IPS-15b (cell line): ENCODE measurements around the gene CREBBP.
A peak's percentile ranks its signal among the peaks of the same experiment; 100 is the strongest.

Experiments used
- H3K27me3 ChIP-seq: one replicate; pipeline ENCODE4 v1.6.1; 2013; ENCODE audit warnings: low read length; ENCODE audit not compliant: control insufficient read depth, insufficient read depth
- H3K36me3 ChIP-seq: one replicate; pipeline ENCODE4 v1.6.1; 2013; ENCODE audit warnings: low read length; ENCODE audit not compliant: control insufficient read depth, insufficient read depth
- H3K4me1 ChIP-seq: one replicate; pipeline ENCODE4 v1.6.1; 2013; ENCODE audit warnings: mild to moderate bottlenecking, low read length; ENCODE audit not compliant: control insufficient read depth, insufficient read depth
- H3K4me3 ChIP-seq: one replicate; pipeline ENCODE4 v1.5.1; 2013; ENCODE audit warnings: low read depth, low read length
- H3K9ac ChIP-seq: one replicate; pipeline ENCODE4 v1.6.1; 2013; ENCODE audit warnings: low read depth, mild to moderate bottlenecking, low read length
- H3K9me3 ChIP-seq: one replicate; pipeline ENCODE4 v1.6.1; 2013; ENCODE audit warnings: mild to moderate bottlenecking, low read length; ENCODE audit not compliant: control insufficient read depth, insufficient read depth

CREBBP gene

GRCh38 chr16:3878610-3879009 is 1.9 kb downstream of the CREBBP start:
- Histone ChIP-seq H3K4me1 (no peaks in the 10 kb centered on the region), H3K27me3 (peaks cover 3% of the 10 kb centered on the region), H3K9me3 (no peaks in the 10 kb centered on the region), H3K36me3 (no peaks in the 10 kb centered on the region), H3K4me3 (peak overlapping the region; percentile 85), H3K9ac (no peak overlapping the region)

GRCh38 chr16:3876695-3877094 is 3.8 kb downstream of the CREBBP start:
- no peak overlapping the region for H3K4me3 ChIP-seq

GRCh38 chr16:3876160-3876559 is 4.4 kb downstream of the CREBBP start:
- Histone ChIP-seq H3K4me3 (no peak overlapping the region), H3K9me3 (no peaks in the 10 kb centered on the region), H3K36me3 (no peaks in the 10 kb centered on the region), H3K4me1 (no peaks in the 10 kb centered on the region), H3K27me3 (peaks cover 3% of the 10 kb centered on the region), H3K9ac (no peak overlapping the region)

More at GRCh38 chr16:3876695-3877094, 3.8 kb downstream of the CREBBP start:
- H3K27me3 ChIP-seq = peaks cover 3% of the 10 kb centered on the region
- H3K9me3 ChIP-seq = no peaks in the 10 kb centered on the region
- no peaks in the 10 kb centered on the region for H3K36me3 ChIP-seq
- no peaks in the 10 kb centered on the region for H3K4me1 ChIP-seq
- H3K9ac ChIP-seq = no peak overlapping the region

GRCh38 chr16:3874794-3875692 is 5.5 kb downstream of the CREBBP start:
- Histone ChIP-seq H3K4me1 (no peaks in the 10 kb centered on the region), H3K27me3 (peaks cover 3% of the 10 kb centered on the region), H3K9ac (no peak overlapping the region), H3K9me3 (no peaks in the 10 kb centered on the region), H3K36me3 (no peaks in the 10 kb centered on the region), H3K4me3 (no peak overlapping the region)

GRCh38 chr16:3874242-3874641 is 6.3 kb downstream of the CREBBP start:
- Histone ChIP-seq H3K9me3 (no peaks in the 10 kb centered on the region), H3K4me3 (no peak overlapping the region), H3K4me1 (no peaks in the 10 kb centered on the region), H3K9ac (no peak overlapping the region), H3K36me3 (no peaks in the 10 kb centered on the region), H3K27me3 (peaks cover 3% of the 10 kb centered on the region)

GRCh38 chr16:3873482-3874173 is 6.9 kb downstream of the CREBBP start:
- H3K27me3 ChIP-seq = peaks cover 3% of the 10 kb centered on the region
- no peaks in the 10 kb centered on the region for H3K4me1 ChIP-seq
- no peaks in the 10 kb centered on the region for H3K36me3 ChIP-seq
- H3K4me3 ChIP-seq = no peak overlapping the region
- H3K9ac ChIP-seq = no peak overlapping the region
- no peaks in the 10 kb centered on the region for H3K9me3 ChIP-seq

- H3K9ac ChIP-seq = no peak overlapping the region
- no peaks in the 10 kb centered on the region for H3K36me3 ChIP-seq
- H3K4me1 ChIP-seq = no peaks in the 10 kb centered on the region
These were observed 8.2 kb downstream of the CREBBP start for GRCh38 chr16:3872216-3872895.

GRCh38 chr16:3868967-3869366 is 11.5 kb downstream of the CREBBP start:
- Histone ChIP-seq H3K27me3 (no peaks in the 10 kb centered on the region), H3K9ac (no peak overlapping the region), H3K4me1 (no peaks in the 10 kb centered on the region), H3K9me3 (no peaks in the 10 kb centered on the region), H3K4me3 (no peak overlapping the region), H3K36me3 (no peaks in the 10 kb centered on the region)

More at GRCh38 chr16:3872216-3872895, 8.2 kb downstream of the CREBBP start:
- no peak overlapping the region for H3K4me3 ChIP-seq
- H3K9me3 ChIP-seq = no peaks in the 10 kb centered on the region
- peaks cover 3% of the 10 kb centered on the region for H3K27me3 ChIP-seq

- H3K4me1 ChIP-seq = no peaks in the 10 kb centered on the region
- no peaks in the 10 kb centered on the region for H3K36me3 ChIP-seq
- no peaks in the 10 kb centered on the region for H3K27me3 ChIP-seq
- no peak overlapping the region for H3K9ac ChIP-seq
- H3K4me3 ChIP-seq = no peak overlapping the region
- no peaks in the 10 kb centered on the region for H3K9me3 ChIP-seq
These were observed 12.0 kb downstream of the CREBBP start for GRCh38 chr16:3868556-3868955.

GRCh38 chr16:3866703-3867431 is 13.6 kb downstream of the CREBBP start:
- Histone ChIP-seq H3K27me3 (no peaks in the 10 kb centered on the region), H3K9me3 (no peaks in the 10 kb centered on the region), H3K4me1 (peaks cover 2% of the 10 kb centered on the region), H3K9ac (no peak overlapping the region), H3K36me3 (no peaks in the 10 kb centered on the region), H3K4me3 (no peak overlapping the region)

GRCh38 chr16:3865241-3865640 is 15.3 kb downstream of the CREBBP start:
- H3K4me3 ChIP-seq = no peak overlapping the region

More at GRCh38 chr16:3865241-3865640, 15.3 kb downstream of the CREBBP start:
- no peaks in the 10 kb centered on the region for H3K36me3 ChIP-seq
- peaks cover 9% of the 10 kb centered on the region for H3K4me1 ChIP-seq
- no peaks in the 10 kb centered on the region for H3K27me3 ChIP-seq
- no peak overlapping the region for H3K9ac ChIP-seq
- H3K9me3 ChIP-seq = no peaks in the 10 kb centered on the region
